Measurements from ENCODE around the gene SLC35B4.

Gene SLC35B4

GRCh38 chr7:134290286-134290685 is 26.4 kb downstream of the SLC35B4 start:
- TF ChIP-seq CTCF (IDR thresholded peaks at IDR 0.05; ENCODE audit: low read depth, low read length) = no peak
- in situ Hi-C loops (cut with HindIII; ENCODE audit: low sequenced_read_pairs) = no loop called here
- H3K4me3 ChIP-seq (ENCODE audit: low read depth, low read length) = no peak overlapping the region
- peak; percentile 8 for DNase-seq (ENCODE audit: low read depth, low spot score)

GRCh38 chr7:134289841-134290240 is 26.9 kb downstream of the SLC35B4 start:
- DNase-seq (ENCODE audit: low read depth, low spot score) = no peak
- no peak overlapping the region for H3K4me3 ChIP-seq (ENCODE audit: low read depth, low read length)
- in situ Hi-C loops (cut with HindIII; ENCODE audit: low sequenced_read_pairs) = no loop called here
- TF ChIP-seq CTCF (IDR thresholded peaks at IDR 0.05; ENCODE audit: low read depth, low read length) = no peak

GRCh38 chr7:134289423-134289822 is 27.3 kb downstream of the SLC35B4 start:
- TF ChIP-seq CTCF (IDR thresholded peaks at IDR 0.05; ENCODE audit: low read depth, low read length) = no peak
- no peak overlapping the region for H3K4me3 ChIP-seq (ENCODE audit: low read depth, low read length)
- in situ Hi-C loops (cut with HindIII; ENCODE audit: low sequenced_read_pairs) = no loop called here
- no peak for DNase-seq (ENCODE audit: low read depth, low spot score)

GRCh38 chr7:134287916-134288659 is 28.6 kb downstream of the SLC35B4 start:
- in situ Hi-C loops (cut with HindIII; ENCODE audit: low sequenced_read_pairs) = no loop called here
- H3K4me3 ChIP-seq (ENCODE audit: low read depth, low read length) = no peak overlapping the region
- DNase-seq (ENCODE audit: low read depth, low spot score) = no peak
- no peak for TF ChIP-seq CTCF (IDR thresholded peaks at IDR 0.05; ENCODE audit: low read depth, low read length)

GRCh38 chr7:134284952-134285351 is 31.8 kb downstream of the SLC35B4 start:
- TF ChIP-seq CTCF (IDR thresholded peaks at IDR 0.05; ENCODE audit: low read depth, low read length) = no peak
- no peak for DNase-seq (ENCODE audit: low read depth, low spot score)
- in situ Hi-C loops (cut with HindIII; ENCODE audit: low sequenced_read_pairs) = no loop called here
- H3K4me3 ChIP-seq (ENCODE audit: low read depth, low read length) = no peak overlapping the region

GRCh38 chr7:134284011-134284410 is 32.7 kb downstream of the SLC35B4 start:
- in situ Hi-C loops (cut with HindIII; ENCODE audit: low sequenced_read_pairs) = no loop called here
- H3K4me3 ChIP-seq (ENCODE audit: low read depth, low read length) = no peak overlapping the region
- TF ChIP-seq CTCF (IDR thresholded peaks at IDR 0.05; ENCODE audit: low read depth, low read length) = no peak
- no peak for DNase-seq (ENCODE audit: low read depth, low spot score)

All from astrocyte of the spinal cord (primary cell).